CD4-positive, alpha-beta T cell treated with Interleukin-2 at 100 ng/mL for 4 hours (primary cell): ENCODE results near the gene LRRC7.
"Not testable (repeated sequence)": the region's sequence is repeated elsewhere in the genome, so short reads cannot be mapped to it uniquely, and the experiment has no call there.

Experiments used
- DNase-seq: peaks from one replicate; pipeline ENCODE4 v3.0.0-alpha.2; 2020; ENCODE audit warnings: low spot score

LRRC7 gene

GRCh38 chr1:70042090-70042731 lies 474.5 kb downstream of the LRRC7 start:
- DNase-seq = no peak

- DNase-seq = no peak
Observed at GRCh38 chr1:70043804-70044203, 476.1 kb downstream of the LRRC7 start.

GRCh38 chr1:70044832-70045231 lies 477.1 kb downstream of the LRRC7 start:
- no peak for DNase-seq

DNA sequence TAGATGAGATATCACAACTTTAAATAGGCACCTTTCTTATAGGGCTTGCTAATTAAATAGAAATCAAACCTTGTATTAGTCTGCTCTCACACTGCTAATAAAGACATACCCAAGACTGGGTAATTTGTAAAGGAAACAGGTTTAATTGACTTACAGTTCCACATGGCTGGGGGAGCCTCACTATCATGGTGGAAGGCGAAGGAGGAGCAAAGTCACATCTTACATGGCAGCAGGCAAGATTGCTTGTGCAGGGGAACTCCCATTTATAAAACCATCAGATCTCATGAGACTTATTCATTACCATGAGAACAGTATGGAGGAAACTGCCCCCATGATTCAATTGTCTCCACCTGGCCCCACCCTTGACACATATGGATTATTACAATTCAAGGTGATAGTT lies 477.9 kb downstream of the LRRC7 start:
- not testable (repeated sequence) for DNase-seq

DNA sequence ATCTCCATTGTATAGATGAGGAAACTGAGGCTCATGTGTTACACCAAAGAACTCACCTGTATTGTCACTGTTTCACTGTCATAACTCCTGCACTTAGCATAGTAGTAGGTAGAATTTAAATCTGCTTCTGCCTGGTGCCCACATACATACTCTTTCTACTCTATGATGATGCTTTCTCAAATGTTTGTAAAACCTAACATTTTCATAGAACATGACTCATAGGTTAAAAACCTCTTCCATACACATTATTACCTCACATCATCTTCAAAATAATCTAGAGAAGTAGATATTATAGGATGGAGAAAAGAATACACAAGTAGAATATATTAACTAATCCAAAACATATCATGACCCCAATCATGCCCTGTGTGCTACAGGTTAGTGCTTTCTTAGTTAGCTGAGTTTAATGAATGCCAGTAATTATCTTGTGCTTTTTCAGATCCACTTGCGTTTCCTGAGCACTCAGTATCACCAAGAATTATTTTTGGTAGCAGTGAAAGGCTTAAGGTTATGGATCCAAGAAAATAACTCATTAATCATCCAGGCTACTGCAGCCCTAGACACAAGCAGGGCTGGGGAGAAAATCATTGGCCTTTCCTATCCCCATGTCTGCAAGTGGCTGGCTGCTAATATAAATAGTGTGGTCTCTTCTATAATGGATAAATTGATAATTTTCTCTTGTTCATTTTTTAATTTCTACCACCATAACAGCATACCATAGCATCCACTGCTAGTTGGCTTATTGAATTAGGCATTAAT lies 480.8 kb downstream of the LRRC7 start:
- no peak for DNase-seq

DNA sequence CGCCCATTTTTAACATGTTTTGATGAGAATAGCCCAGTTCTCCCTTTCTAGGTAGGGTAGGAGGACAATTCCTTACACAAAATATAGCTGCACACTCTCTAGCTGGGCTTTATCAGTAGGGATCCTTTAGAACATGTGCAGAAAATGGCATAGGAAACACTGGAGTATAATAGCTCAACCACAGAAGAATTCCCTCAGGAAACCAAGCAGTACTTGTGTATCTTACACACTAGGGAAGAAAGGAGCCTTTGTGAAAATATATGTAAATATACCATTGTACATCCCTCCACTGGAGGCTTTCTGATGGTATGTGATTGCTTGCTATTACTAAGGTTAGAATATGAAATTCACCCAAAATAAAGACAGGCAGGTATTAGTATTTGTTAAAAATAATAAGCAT lies 484.2 kb downstream of the LRRC7 start:
- no peak for DNase-seq

- no peak for DNase-seq
Observed at GRCh38 chr1:70057500-70057899, 489.8 kb downstream of the LRRC7 start.

- no peak for DNase-seq
Observed at GRCh38 chr1:70061231-70061630, 493.5 kb downstream of the LRRC7 start.

DNA sequence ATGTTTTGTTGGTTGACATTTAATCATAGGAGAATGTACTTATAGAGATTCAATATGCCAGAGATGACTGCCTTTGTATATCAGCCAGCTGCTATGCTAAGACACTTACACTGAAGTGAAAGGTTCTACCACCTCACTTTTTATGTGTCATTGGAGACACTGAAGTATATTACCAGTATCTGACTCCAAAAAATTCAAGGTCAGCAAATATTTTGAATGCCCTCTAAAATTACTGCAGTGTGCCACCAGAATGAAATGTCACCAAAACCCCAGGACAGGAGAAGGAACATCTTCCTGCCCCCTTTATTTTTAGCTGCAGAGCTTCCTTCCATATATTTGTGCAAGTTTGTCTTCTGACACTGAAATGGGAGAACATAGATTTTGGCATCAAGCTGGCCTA lies 496.1 kb downstream of the LRRC7 start:
- no peak for DNase-seq

DNA sequence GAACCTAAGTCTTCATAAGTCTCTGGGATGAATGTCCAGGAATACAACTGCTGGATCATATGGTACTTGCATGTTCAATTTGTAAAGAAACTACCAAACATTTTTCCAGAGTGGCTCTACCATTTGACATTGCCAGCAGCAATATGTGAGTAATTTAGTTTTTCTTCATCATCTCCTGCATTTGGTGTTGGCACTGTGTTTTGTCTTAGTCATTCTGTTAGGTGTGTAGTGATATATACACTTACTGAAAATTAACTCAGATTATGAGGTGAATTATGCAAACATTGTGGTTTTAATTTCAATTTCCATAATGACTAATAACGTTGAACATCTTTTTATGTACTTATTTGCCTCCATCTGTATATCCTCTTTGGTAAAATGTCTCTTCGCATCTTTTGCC lies 499.0 kb downstream of the LRRC7 start:
- no peak for DNase-seq

DNA sequence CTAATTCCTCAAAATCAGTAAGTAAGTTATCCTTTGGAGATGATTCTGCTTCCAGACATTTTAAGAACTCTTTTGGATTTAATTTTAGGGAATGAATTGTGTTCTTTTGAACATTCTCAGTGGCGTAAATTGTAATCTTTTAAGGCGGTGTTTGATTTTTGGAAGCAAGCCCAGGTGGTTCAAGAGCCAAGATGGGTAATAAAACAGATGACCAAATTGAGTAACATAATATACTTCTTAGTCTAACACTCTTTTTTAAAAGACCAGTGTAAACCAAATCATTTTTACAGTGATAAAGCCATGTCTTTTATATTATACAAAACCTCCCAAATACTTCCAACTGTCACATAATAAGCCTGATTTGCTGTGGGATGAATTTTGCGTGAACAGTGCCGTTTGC lies 503.9 kb downstream of the LRRC7 start:
- no peak for DNase-seq

- DNase-seq = no peak
Observed at GRCh38 chr1:70072231-70072751, 504.6 kb downstream of the LRRC7 start.

DNA sequence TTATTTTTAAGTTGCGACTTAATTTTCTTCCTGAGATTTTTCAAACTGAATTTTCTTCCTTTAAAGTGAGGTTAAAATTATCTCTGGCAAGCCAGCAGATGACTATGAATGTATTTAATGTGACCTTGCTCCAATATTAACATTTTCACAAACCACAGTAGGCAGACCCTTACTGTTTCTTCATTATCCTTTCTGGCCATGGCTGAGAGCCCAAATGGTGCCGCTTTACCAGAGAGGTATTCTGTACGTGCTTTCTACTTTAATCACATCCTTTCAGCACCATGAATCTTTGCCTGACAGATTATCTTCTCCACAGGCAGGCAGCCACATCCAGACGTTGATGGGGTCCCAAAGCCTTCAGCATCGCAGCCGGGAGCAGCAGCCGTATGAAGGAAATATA lies 508.0 kb downstream of the LRRC7 start:
- no peak for DNase-seq

- DNase-seq = no peak
Observed at GRCh38 chr1:70077066-70077465, 509.3 kb downstream of the LRRC7 start.

- DNase-seq = no peak
Observed at GRCh38 chr1:70079546-70079945, 511.8 kb downstream of the LRRC7 start.

DNA sequence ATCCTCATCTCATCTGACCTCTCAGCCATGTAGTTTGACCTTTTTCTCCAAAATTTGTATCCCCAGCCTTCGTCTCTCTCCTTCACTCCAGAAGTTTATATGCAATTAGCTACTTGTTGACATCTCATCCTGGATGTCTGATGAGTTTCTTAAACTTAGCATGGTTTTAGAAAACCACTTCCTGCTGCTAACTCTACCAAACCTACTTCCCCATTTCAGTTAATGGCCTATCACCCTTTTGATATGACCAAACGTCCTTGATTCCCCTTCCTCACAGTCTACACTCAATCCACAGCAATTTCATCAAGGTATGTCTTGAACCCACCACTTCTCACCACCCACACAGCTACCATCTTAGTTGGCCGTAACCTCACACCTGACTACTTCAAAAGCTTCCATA lies 515.8 kb downstream of the LRRC7 start:
- no peak for DNase-seq

DNA sequence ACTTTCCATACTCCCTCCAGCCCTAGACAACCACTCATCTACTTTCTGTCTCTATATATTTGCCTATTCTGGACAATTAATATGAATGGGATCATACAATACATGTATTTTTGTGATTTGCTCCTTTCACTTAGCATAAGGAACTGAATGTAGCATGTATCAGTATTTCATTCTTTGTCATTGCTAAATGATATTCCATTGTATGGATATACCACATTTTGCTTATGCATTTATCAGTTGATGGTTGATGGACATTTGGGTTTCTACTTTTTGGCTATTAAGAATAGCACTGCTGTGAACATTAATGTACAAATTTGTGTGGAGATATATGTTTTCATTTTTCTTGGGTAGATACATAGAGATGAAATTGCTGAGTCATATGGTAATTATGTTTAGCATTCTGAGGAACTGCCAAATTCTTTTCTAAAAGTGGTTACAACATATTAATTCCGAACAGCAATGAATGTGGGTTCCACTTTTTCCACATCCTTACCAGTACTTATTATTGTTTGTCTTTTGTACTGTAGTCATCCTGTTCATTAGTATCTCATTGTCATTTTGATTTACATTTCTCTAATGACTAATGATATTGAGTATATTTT lies 516.7 kb downstream of the LRRC7 start:
- DNase-seq = no peak

GRCh38 chr1:70085521-70085920 lies 517.8 kb downstream of the LRRC7 start:
- DNase-seq = no peak

GRCh38 chr1:70086897-70087296 lies 519.2 kb downstream of the LRRC7 start:
- no peak for DNase-seq

- DNase-seq = no peak
Observed at GRCh38 chr1:70090141-70090540, 522.4 kb downstream of the LRRC7 start.

DNA sequence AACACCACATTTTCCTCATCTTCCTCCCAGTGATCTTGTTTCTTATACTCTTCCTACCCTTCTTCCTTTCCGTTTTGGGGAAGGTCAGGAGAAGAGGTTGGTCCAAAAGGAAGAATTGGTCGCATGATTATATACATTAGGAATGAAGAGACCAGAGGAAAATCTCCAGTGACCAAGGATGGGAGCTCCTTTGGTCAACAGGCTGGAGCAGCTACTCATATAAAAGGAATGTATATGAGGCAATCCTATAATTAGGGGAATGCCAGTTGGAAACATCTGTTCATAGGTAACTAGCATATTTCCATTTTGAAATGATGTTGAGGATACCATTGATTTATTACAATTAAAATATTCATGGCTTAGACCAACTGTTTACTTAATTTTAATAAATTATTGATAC lies 523.2 kb downstream of the LRRC7 start:
- no peak for DNase-seq

DNA sequence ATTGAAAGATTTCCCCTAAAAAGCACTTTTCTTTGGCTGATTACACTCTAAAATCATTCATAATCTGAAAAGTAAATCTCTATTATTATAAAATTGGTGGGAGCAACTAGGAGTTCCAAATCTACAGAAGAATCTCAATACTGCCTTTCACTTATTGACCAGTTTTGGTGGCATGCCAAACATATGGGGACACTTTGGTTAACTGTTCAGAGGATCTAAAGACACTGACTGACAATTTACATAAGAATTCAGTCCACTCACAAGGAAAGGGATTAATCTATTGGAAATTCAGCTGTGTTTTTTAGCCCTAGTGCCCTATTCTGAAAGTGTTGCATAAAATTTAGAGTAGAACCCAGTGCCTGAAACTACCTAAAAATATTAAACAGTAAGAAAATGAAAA lies 524.1 kb downstream of the LRRC7 start:
- DNase-seq = no peak

GRCh38 chr1:70092526-70092925 lies 524.8 kb downstream of the LRRC7 start:
- DNase-seq = no peak
